ENCODE results near the gene TPI1.
"Not testable (repeated sequence)": the region's sequence is repeated elsewhere in the genome, so short reads cannot be mapped to it uniquely, and the experiment has no call there.

Gene TPI1

DNA sequence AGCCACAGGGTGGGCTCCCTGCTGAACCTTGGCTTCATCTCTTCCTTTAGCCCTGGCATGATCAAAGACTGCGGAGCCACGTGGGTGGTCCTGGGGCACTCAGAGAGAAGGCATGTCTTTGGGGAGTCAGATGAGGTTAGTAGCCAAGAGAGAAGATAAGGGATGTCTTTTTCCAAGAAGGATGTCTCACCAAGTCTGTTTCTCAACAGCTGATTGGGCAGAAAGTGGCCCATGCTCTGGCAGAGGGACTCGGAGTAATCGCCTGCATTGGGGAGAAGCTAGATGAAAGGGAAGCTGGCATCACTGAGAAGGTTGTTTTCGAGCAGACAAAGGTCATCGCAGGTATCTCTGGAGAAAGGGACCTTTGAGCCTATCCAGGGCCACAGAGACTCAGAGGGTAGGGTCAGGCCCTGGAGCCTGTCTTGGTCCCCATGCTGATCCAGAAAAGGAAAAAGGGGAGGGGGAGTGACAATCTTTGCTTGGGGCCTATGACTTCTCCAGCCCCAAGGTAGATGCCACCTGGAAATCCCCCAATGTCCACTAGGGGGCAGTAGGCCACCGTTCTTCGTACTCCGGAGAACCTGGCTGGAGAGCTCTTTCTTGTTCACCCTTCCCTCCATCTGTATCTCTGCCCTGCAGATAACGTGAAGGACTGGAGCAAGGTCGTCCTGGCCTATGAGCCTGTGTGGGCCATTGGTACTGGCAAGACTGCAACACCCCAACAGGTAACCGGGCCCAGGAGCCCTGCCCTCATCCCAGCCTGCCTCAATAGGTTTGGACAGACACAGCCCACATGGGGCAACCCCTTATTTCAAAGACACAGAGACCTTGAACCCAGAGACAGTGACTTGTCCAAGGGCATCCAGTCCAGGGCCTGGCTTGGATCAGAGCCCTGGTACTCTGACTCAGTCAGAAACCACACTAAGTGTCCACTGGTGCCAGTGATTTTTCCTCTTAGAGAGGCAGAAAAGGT is 2.0 kb downstream of the TPI1 start:
- DNase-seq (ENCODE audit: low read depth), result peak; percentile 84

DNA sequence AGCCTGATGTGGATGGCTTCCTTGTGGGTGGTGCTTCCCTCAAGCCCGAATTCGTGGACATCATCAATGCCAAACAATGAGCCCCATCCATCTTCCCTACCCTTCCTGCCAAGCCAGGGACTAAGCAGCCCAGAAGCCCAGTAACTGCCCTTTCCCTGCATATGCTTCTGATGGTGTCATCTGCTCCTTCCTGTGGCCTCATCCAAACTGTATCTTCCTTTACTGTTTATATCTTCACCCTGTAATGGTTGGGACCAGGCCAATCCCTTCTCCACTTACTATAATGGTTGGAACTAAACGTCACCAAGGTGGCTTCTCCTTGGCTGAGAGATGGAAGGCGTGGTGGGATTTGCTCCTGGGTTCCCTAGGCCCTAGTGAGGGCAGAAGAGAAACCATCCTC is 3.0 kb downstream of the TPI1 start:
- DNase-seq (ENCODE audit: low read depth), result not testable (repeated sequence)

DNA sequence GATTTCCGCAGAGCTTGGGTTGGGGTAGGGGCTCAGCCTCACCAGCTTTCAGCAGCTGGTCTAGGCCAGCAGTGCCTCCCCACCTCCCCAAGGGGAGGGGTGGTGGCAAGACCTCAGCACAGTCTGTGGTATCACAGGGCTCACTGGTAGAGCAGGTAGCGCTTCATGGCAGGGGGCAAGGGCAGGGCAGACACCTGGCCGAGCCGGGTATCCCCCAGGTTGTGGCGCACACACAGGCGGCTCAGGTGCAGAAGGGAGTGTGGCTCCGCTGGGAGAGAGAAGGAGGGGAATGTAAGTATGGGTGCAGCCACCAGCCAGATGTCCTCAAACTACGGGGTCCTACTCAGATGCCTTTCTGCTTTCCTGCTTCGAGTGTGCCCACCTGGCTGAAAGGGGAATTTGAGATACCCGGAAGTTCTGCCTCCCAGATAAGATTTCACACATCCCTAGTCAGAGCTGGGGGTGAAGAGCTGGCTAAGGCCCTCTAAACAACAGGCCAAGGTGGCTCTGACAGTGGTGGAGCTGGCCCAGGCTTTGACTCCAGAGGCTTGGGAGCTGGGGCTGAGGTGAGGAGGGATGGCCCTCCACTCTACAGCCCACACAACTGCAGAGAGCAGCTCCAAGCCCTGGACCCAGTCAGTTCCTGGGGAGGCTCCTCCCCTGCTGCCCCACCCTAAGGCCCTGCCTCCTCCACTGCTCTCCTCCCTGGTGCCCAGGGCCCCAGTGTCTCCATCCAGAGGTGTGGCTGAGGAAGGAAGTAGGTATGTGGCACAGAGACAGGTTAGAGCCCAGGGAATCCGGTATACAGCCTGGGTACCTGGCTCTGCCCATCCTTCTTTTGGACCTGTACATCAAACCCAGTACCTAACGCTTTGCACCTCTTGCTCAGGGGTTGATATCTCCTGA is 4.0 kb downstream of the TPI1 start:
- no peak for DNase-seq (ENCODE audit: low read depth)

DNA sequence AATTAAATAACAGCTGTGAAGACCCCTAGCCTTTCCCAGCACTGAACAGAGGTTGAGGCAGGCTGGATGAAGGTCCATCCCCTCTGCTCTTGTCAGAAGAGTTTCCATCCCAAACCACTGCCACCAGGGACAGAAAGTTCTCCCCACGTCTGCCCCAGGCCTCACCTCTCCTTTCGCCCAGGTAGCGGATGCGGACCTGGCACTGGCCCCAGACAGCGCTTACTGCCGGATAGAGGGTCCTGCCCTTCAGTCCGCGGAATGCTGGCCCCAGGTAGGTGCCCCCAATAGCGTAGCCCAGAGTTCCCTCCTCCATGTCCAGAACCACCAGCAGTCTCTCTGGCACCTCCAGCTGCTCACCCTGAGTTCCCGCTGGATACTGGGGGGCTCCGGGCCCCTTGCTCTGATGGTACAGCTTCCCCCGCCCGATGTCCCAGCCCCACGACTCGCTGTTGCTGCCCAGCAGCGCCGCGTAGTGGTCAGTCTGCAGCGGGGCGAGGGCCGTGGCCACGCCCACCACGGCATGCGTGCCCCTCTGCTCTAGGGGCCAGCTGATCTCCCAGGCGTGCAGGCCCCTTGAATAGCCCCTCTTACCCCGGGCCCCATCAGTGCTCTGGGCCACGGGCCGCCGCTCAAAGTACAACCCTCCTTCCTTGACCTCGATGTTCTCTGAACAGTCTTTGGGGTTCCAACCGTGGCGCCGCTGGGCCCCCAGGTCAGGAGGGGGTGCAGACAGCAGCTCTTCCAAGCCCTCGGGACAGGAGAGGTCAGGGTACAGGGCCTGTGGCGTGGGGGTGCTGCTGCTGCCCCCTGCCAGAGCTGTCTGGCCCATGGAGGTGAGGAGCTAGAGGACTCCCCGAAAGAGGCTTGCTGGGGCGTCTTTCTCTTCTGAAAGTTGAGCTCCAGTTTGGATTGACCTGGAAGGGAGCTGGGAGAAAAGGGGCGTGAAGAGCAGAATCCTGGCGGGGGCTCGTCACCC is 5.0 kb downstream of the TPI1 start:
- DNase-seq (ENCODE audit: low read depth), result peak; percentile 49

DNA sequence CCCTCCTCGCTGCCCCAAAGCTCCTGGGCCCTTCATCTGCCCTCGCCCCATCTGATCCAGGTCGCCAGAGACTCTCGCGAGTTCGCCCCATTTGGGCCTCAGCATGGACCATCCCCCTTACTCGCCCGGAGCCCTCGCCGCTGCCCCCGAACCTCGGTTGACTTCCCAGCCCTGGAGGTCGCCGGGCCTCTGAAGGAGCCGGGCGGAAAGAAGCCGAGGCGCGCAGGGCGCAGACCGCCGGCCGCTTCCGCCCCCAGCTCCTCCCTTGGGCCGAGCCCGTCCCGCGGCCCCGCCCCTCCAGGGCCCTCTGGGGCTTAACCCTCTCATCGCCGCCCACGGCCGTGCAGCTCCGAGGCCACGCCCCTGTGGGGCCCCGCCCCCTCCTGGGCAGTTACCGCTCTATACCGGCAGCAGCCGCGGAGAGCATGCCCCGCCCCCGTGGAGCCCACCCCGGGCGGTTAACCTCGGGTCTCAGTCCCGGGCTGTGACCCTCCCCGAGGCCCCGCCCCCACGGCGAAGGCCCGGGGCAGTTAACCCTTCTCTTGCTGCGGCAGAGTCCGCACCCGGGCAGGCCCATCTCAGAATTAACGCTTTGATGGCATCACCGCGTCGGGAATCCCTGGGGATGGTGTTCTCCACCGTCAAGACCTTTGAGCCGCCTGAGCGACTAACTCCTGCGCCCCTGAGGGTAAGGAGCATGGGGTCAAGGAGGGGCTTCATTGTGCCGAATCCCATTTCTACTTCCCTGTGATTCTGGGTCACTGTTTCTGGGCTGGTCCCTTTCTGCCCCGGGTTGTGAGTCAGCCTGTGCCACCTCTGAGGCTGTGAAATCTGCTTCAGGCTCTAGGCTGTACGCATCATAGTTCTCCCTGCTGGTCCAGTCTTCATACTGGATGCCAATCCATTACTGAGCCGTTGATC is 6.0 kb downstream of the TPI1 start, which contains the start of gene SPSB2:
SPSB2 (minus strand) TSS at position 210 of the 921 bp plus-strand sequence. CDS start 402 bp downstream, outside the sequence.
- peak; percentile 92 for DNase-seq (ENCODE audit: low read depth)

DNA sequence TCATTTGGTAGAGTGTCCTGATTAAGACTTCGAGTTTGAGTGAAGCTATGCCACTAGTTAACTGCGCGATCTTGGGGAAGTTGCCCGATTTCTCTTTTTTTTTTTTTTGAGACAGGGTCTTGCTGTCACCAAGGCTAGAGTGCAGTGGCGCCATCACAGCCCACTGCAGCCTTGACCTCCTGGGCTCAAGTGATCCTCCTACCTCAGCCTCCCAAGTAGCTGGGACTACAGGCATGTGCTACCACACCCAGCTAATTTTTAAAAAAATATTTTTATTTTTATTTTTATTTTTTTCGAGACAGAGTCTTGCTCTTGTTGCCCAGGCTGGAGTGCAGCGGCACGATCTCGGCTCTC is 6.7 kb downstream of the TPI1 start:
- DNase-seq (ENCODE audit: low read depth), result not testable (repeated sequence)

DNA sequence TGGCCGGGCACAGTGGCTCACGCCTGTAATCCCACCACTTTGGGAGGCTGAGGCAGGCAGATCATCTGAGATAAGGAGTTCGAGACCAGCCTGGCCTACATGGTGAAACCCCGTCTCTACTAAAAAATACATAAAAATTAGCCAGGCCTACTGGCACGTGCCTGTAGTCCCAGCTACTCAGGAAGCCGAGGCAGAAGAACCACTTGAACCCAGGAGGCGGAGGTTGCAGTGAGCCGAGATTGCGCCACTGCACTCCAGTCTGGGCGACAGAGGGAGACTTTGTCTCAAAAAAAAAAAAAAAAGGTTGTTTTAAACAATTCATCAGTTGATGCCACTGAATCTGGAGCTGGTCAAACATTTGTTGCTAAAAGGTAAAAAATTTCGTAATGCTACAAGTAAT is 12.5 kb downstream of the TPI1 start:
- DNase-seq (ENCODE audit: low read depth), result not testable (repeated sequence)

DNA sequence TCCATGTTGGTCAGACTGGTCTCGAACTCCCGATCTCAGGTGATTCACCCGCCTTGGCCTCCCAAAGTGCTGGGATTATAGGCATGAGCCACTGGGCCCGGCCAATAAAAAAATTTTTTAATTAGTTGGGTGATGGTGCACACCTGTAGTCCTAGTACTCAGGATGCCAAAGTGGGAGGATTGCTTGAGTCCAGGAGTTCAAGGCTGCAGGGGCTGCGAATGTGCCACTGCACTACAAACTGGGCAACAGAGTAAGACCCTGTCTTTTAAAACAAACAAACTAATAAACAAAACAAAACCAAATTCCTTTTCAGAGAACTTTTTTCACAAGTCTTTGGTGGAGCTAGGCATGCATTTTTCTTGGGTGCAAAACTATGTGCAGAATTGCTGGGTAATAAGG is 15.9 kb downstream of the TPI1 start:
- no peak for DNase-seq (ENCODE audit: low read depth)

DNA sequence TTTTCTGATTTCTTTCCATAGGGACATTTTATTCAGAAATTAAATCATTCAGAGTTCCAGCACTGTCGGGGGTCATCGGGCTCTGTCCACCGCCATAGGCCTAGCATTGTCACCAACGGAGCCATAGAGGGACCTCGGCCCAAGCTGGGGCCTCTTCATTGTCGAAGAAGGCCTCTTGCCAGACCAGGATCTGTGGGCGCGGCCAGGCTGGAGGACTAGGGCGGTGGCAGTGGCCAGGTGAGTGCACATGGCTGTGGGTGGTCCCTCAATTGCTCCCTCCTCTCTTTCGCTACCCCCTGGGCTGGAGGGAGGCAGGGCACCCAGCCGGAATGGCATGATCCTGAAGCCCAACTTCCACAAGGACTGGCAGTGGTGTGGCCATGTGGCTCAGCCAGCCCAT is 16.4 kb downstream of the TPI1 start:
- DNase-seq (ENCODE audit: low read depth), result no peak

DNA sequence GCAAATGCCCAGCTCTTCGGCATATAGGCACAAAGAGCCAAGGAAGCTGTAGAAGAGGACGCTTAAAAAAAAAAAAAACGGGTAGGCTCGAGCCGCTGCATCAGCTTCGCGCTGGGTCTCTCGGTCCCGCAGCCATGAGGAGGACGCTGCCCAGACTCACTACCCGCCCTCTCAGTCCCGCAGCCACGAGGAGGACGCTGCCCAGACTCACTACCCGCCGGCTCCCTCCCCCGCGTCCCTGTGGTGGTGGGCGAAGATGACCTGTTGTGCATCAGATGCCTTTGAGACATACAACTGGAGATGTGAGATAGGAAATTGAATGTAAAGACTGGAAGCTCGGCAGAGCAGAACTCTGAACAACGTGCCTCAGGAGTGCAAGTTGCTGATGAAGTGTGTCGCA is 17.2 kb downstream of the TPI1 start:
- DNase-seq (ENCODE audit: low read depth), result no peak

DNA sequence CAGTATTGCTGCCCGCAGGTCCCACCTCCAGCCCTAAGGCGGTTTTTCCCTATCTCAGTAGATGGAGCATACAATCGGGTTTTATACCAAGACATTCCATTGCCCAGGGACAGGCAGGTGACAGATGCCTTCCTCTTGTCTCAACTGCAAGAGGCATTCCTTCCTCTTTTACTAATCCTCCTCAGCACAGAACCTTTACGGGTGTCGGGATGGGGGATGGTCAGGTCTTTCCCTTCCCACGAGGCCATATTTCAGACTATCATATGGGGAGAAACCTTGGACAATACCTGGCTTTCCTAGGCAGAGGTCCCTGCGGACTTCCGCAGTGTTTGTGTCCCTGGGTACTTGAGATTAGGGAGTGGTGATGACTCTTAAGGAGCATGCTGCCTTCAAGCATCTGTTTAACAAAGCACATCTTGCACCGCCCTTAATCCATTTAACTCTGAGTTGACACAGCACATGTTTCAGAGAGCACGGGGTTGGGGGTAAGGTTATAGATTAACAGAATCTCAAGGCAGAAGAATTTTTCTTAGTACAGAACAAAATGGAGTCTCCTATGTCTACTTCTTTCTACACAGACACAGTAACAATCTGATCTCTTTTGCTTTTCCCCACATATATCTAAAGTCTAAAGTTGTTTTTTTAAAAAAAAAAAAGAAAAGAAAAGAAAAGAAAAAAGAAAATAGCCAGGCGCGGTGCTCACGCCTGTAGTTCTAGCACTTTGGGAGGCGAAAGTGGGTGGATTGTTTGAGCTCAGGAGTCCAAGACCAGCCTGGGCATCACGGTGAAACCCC is 19.1 kb downstream of the TPI1 start:
- not testable (repeated sequence) for DNase-seq (ENCODE audit: low read depth)

DNA sequence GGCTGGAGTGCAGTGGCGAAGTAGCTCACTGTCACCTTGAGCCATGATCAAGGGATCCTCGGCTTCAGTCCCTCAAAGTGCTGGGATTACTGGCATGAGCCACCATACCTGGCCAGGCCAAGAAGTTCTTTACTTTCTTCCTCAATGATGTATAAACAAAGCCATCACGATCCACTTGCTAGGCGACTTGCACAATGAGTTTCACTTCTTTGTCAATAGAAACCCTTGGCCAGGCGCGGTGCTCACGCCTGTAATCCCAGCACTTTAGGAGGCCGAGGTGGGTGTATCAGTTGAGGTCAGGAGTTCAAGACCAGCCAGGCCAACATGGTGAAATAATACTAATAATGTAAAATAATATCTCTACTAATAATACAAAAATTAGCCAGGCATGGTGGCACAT is 20.1 kb downstream of the TPI1 start:
- no peak for DNase-seq (ENCODE audit: low read depth)

DNA sequence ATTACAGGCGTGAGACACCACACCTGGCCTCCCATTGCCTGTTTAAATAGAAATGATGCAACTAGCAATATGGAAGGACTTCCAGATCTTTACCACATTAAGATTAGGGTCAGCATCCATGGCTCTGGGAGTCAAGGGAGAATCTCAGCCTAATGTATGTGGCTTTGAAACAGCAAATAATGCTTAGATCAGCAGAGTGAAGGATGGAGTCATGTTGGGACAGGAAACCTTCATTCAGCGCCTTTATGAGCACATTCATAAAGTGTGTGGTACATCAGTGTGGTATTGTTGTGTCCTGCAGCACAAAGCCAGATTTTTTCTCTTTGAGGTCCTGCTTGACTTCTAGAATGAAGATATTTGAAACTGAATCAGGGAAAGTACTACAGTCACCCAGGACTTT is 21.0 kb downstream of the TPI1 start:
- DNase-seq (ENCODE audit: low read depth), result no peak

DNA sequence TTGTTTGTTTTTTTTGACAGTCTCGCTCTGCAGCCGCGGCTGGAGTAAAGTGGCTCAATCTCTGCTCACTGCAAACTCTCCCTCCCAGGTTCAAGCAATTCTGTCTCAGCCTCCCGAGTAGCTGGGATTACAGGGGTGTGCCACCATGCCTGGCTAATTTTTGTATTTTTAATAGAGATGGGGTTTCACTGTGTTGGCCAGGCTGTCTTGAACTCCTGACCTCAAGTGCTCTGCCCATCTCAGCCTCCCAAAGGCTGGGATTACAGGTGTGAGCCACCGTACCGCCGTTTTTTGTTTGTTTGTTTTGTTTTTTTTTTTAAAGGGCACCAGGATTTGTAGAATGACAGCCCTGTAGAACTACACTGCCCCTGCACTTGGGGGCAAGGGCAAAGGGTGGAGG is 21.5 kb downstream of the TPI1 start:
- not testable (repeated sequence) for DNase-seq (ENCODE audit: low read depth)

DNA sequence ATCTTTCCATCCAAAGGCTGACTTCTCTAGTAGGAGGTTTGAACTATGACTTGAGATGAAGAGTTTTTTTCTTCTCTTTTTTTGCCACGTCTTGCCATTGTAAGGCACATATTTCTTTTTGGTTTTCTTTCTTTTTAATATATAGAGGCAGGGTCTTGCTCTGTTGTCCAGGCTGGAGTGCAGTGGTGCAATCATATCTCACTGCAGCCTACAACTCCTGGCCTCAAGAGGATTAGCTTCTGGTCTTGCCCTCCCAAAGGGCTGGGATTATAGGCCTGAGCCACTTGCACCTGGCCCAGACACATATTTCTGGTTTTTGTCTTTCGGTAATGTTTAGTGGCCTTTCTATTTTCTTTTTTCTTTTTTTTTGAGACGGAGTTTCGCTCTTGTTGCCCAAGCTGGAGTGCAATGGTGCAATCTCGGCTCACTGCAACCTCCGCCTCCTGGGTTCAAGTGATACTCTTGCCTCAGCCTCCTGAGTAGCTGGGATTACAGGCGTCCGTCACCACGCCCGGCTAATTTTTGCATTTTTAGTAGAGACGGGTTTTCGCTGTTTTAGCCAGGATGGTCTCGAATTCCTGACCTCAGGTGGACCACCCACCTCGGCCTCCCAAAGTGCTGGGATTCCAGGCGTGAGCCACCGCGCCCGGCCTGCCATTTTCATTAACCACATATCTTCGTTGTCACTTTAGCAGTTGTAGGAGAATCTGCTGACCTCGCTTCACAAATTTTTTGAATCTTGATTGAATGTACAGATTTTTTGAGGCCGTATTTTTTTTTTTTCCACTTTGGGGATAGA is 22.6 kb downstream of the TPI1 start:
- not testable (repeated sequence) for DNase-seq (ENCODE audit: low read depth)

DNA sequence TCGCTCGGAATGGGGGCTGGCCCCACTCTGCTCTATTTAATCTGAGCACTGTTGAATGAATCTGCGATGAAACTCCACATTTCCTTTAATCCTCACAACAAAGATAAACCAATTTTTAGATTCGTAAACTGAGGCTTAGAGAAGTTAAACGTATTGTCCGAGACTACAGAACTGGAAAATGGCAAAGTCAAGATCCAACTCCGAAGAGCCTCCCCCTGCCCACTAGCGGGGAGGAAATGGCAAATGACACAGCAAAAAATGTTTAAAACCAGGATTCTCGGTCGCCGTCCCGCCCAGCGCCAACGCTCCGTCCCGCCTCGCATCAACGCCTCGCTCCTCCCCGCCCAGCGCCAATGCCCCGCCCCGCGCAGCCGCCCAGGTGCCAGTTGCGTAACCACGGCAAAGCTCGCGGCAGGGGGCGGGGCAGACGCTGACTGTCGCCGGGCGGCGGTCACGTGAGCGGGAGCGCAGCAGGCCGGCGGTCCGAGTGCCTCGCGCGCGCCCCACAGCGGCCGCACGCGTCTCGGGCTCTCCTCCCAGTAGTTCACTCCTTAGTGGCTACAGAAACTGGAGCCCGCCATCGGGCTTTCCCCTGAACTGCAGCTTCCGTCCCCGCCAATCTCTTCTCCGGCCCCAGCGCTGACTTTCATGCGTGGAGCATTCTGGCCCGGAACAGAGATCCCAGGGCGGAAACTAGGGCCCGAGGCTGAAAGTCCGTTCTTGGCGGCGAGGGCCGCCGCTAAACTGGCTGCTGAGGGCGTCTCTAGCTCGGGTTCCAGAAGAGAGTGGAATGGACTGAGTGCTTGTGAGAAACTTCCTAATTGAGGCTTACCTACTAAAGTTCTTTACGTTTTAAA is 23.7 kb downstream of the TPI1 start:
- DNase-seq (ENCODE audit: low read depth), result peak; percentile 87

DNA sequence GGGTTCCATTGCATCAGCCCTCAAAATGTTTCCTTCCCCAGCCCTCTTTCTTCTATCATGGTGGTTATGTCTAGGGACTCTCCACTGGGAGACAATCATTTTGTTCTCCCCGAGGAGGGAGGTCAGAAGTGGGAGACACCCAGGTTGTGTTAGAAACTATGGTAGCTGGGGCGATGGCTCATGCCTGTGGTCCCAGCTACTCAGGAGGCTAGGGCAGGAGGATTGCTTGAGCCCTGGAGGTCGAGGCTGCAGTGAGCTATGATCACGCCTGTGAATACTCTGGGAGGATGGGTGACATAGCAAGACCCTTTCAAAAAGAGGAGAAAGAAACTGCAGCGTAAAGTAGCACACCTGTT is 24.3 kb downstream of the TPI1 start:
- no peak for DNase-seq (ENCODE audit: low read depth)

DNA sequence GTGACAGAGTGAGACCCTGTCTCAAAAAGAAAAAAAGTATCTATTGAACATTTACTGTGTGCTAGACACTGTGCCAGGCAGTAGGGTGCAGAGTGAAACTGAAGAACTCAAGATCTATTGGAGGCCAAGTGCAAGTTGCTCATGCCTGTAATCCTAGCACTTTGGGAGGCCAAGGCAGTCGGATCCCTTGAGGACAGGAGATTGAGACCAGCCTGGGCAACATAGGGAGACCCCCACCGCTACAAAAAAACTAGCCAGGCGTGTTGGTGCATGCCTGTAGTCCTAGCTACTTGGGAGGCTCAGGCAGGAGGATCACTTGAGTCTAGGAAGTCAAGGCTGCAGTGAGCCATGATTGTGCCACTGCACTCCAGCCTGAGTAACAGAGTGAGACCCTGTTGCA is 25.4 kb downstream of the TPI1 start:
- not testable (repeated sequence) for DNase-seq (ENCODE audit: low read depth)

Measured in amniotic epithelial cell (primary cell).